Vagina (tissue), 2 donors: Measurements from ENCODE around the gene FGF14.

Experiments used
- CTCF ChIP-seq, 3 experiments: fragments of 450-650 bp in 2 of 3; fragments of 200-600 bp in 1 of 3; sonication (generic) in 1 of 3; IDR thresholded peaks; one replicate each; pipeline ENCODE4 v1.5.1; 2017 to 2019; ENCODE audit warnings: antibody characterized with exemption in 3 of 3, mild to moderate bottlenecking in 2 of 3, moderate library complexity in 2 of 3
- POLR2A ChIP-seq, 2 donors: fragments of 450-650 bp; IDR thresholded peaks; one replicate each; pipeline ENCODE4 v1.6.1; 2017; ENCODE audit warnings: antibody characterized with exemption in 2 of 2, mild to moderate bottlenecking in 2 of 2, moderate library complexity in 2 of 2

GRCh38 chr13:101838323-101838722, 563.5 kb downstream of the FGF14 start:
- TF ChIP-seq POLR2A (IDR thresholded peaks at IDR 0.05) (no peak), CTCF (IDR thresholded peaks at IDR 0.05) (no peak)
